22Rv1 (cell line): ENCODE results near the gene WRNIP1.

ENCODE experiments used
- ZFX ChIP-seq: fragments of 450-650 bp; IDR thresholded peaks from 2 replicates; pipeline ENCODE4 v1.6.1; 2017; ENCODE audit warnings: antibody characterized with exemption, borderline replicate concordance
- TF ChIP-seq, protein P1 (sequence below): fragments of 450-650 bp; IDR thresholded peaks from 2 replicates; pipeline ENCODE4 v1.5.1; 2017; ENCODE audit warnings: mild to moderate bottlenecking

DNA sequence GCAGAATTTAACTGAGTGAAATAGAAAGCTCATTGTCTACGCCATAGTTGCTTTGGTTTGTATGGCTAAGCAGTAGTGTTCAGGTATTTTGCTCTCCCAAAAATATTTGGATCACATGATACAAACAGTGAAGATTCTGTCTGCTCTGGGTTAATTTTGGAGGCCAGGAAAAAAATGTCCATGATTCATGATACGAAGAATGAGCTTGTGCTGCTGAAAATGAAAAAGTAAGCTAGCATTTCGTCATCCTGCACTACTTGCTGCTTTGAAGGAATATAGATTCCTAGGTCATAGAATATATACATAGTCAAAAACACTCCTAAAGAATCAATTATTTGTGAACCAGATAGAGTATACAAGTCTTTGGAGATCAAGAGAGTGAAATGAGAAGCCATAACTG lies 8.3 kb downstream of the WRNIP1 start:
- TF ChIP-seq, protein P1, sequence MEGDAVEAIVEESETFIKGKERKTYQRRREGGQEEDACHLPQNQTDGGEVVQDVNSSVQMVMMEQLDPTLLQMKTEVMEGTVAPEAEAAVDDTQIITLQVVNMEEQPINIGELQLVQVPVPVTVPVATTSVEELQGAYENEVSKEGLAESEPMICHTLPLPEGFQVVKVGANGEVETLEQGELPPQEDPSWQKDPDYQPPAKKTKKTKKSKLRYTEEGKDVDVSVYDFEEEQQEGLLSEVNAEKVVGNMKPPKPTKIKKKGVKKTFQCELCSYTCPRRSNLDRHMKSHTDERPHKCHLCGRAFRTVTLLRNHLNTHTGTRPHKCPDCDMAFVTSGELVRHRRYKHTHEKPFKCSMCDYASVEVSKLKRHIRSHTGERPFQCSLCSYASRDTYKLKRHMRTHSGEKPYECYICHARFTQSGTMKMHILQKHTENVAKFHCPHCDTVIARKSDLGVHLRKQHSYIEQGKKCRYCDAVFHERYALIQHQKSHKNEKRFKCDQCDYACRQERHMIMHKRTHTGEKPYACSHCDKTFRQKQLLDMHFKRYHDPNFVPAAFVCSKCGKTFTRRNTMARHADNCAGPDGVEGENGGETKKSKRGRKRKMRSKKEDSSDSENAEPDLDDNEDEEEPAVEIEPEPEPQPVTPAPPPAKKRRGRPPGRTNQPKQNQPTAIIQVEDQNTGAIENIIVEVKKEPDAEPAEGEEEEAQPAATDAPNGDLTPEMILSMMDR, result no peak
- no peak for TF ChIP-seq ZFX
